SK-N-SH (cell line): Measurements from ENCODE around the gene RAD17. TPM values are rescaled to one million over a fixed set of nuclear protein-coding genes. Genes with fewer than 3 reads are reported as not detected.

Experiments
- CTCF ChIA-PET: fragments of 300-600, 350-600 bp; formaldehyde crosslinking; extraction: SDS; loops from one replicate; lab custom pipeline; 2021; lab: Yijun Ruan, JAX
- POLR2A ChIA-PET: fragments of 350-600 bp; sonication (Branson Sonifier 250); formaldehyde crosslinking; extraction: SDS; loops from one replicate; lab custom pipeline; 2020; ENCODE audit warnings: antibody characterized with exemption, inconsistent platforms; lab: Yijun Ruan, JAX
- DNase-seq: peaks from one replicate; pipeline ENCODE4 v3.0.0; 2012
- H2AFZ ChIP-seq: fragments of 200-600 bp; sonication (generic); 2 replicates; pipeline ENCODE4 v1.8.1; 2016; ENCODE audit warnings: antibody characterized with exemption, mild to moderate bottlenecking, low read depth
- H3F3A ChIP-seq: fragments of 200-600 bp; sonication (generic); replicated peaks from 2 replicates; pipeline ENCODE3; 2016; ENCODE audit warnings: antibody characterized with exemption, mild to moderate bottlenecking; ENCODE audit not compliant: insufficient read depth
- H3K27ac ChIP-seq, 2 experiments: fragments of 200-500 bp in 1 of 2; fragments of 200-600 bp in 1 of 2; sonication (Bioruptor generic) in 1 of 2; sonication (generic), shearing (Covaris generic) in 1 of 2; 2 replicates each; pipeline versions ENCODE4 v1.5.1 to v1.6.1; 2014 to 2016; ENCODE audit warnings: low read depth in 2 of 2, inconsistent platforms in 1 of 2, low read length in 1 of 2, mild to moderate bottlenecking in 1 of 2, mixed read lengths in 1 of 2
- H3K27me3 ChIP-seq: fragments of 200-600 bp; sonication (generic), shearing (Covaris generic); 2 replicates; pipeline ENCODE4 v1.6.1; 2016; ENCODE audit warnings: mixed run types; ENCODE audit not compliant: insufficient read depth
- H3K36me3 ChIP-seq, 2 experiments: fragments of 200-500 bp in 1 of 2; fragments of 200-600 bp in 1 of 2; sonication (Bioruptor generic) in 1 of 2; sonication (generic) in 1 of 2; replicated peaks in 1 of 2; 2 replicates each; pipeline versions ENCODE3 to v1.5.1; 2014 to 2016; ENCODE audit warnings: low read length in 1 of 2, mild to moderate bottlenecking in 1 of 2; ENCODE audit not compliant: insufficient read depth in 2 of 2, control insufficient read depth in 1 of 2
- H3K4me1 ChIP-seq, 2 experiments: fragments of 200-500 bp in 1 of 2; fragments of 200-600 bp in 1 of 2; sonication (Bioruptor generic) in 1 of 2; sonication (generic), shearing (Covaris generic) in 1 of 2; 2 replicates each; pipeline versions ENCODE4 v1.5.1 to v1.6.1; 2014 to 2016; ENCODE audit warnings: low read depth in 1 of 2, low read length in 1 of 2, mixed run types in 1 of 2; ENCODE audit not compliant: insufficient read depth in 2 of 2, control insufficient read depth in 1 of 2
- H3K4me2 ChIP-seq: fragments of 200-600 bp; sonication (generic), shearing (Covaris generic); 2 replicates; pipeline ENCODE4 v1.6.1; 2017; ENCODE audit warnings: mixed run types
- H3K4me3 ChIP-seq, 2 experiments: fragments of 200-500 bp in 1 of 2; fragments of 200-600 bp in 1 of 2; sonication (Bioruptor generic) in 1 of 2; sonication (generic), shearing (Covaris generic) in 1 of 2; 2 replicates each; pipeline versions ENCODE4 v1.5.1 to v1.8.1; 2014 to 2016; ENCODE audit warnings: low read depth in 2 of 2, inconsistent platforms in 1 of 2, low read length in 1 of 2, mild to moderate bottlenecking in 1 of 2, mixed read lengths in 1 of 2, moderate library complexity in 1 of 2
- H3K79me2 ChIP-seq: fragments of 200-600 bp; sonication (generic); 2 replicates; pipeline ENCODE4 v1.8.1; 2017; ENCODE audit warnings: mild to moderate bottlenecking; ENCODE audit not compliant: insufficient read depth
- H3K9ac ChIP-seq: fragments of 200-600 bp; sonication (generic); 2 replicates; pipeline ENCODE4 v1.6.1; 2017; ENCODE audit warnings: mixed run types
- H3K9me2 ChIP-seq: fragments of 200-600 bp; sonication (generic); 2 replicates; pipeline ENCODE4 v1.6.1; 2017; ENCODE audit warnings: mixed run types
- H3K9me3 ChIP-seq: fragments of 200-600 bp; sonication (generic); 2 replicates; pipeline ENCODE4 v1.6.1; 2017; ENCODE audit warnings: mixed run types, mild to moderate bottlenecking, moderate library complexity
- H4K20me1 ChIP-seq: fragments of 200-600 bp; sonication (generic); 2 replicates; pipeline ENCODE4 v1.6.1; 2017; ENCODE audit warnings: mild to moderate bottlenecking, mixed run types; ENCODE audit not compliant: insufficient read depth
- CHD2 ChIP-seq: fragments of 150-350 bp; IDR thresholded peaks from 2 replicates; pipeline ENCODE4 v1.6.1; 2018; ENCODE audit warnings: low read length; ENCODE audit not compliant: partially characterized antibody
- ELF1 ChIP-seq: IDR thresholded peaks from 2 replicates; pipeline ENCODE4 v1.4.0; 2012
- EZH2phosphoT487 ChIP-seq: fragments of 200-600 bp; sonication (generic); IDR thresholded peaks from 2 replicates; pipeline ENCODE4 v1.6.1; 2017; ENCODE audit warnings: low read depth, mixed run types, mild to moderate bottlenecking, antibody characterized with exemption, moderate library complexity, borderline replicate concordance
- FOXJ3 ChIP-seq: sonication (generic); formaldehyde crosslinking; IDR thresholded peaks from 2 replicates; pipeline ENCODE4 v1.5.1; 2020; ENCODE audit warnings: mild to moderate bottlenecking, missing genetic modification reagents
- GATA2 ChIP-seq: sonication (generic); formaldehyde crosslinking; IDR thresholded peaks from 2 replicates; pipeline ENCODE4 v1.5.0; 2020; ENCODE audit warnings: mild to moderate bottlenecking, missing genetic modification reagents
- JUND ChIP-seq: IDR thresholded peaks from 2 replicates; pipeline ENCODE4 v1.4.0; 2012
- MEF2A ChIP-seq: IDR thresholded peaks from 2 replicates; pipeline ENCODE4 v1.4.0; 2012; ENCODE audit warnings: low read depth, borderline replicate concordance
- NRF1 ChIP-seq: IDR thresholded peaks from 2 replicates; pipeline ENCODE4 v1.6.1; 2012; ENCODE audit warnings: low read depth, mild to moderate bottlenecking, low read length
- RAD21 ChIP-seq: IDR thresholded peaks from 2 replicates; pipeline ENCODE4 v1.6.1; 2012; ENCODE audit warnings: mild to moderate bottlenecking, low read length
- RCOR1 ChIP-seq: fragments of 150-350 bp; IDR thresholded peaks from 2 replicates; pipeline ENCODE4 v1.6.1; 2017; ENCODE audit warnings: antibody characterized with exemption, low read length
- TAF1 ChIP-seq: IDR thresholded peaks from 2 replicates; pipeline ENCODE4 v1.6.1; 2012; ENCODE audit warnings: low read depth, mild to moderate bottlenecking, low read length, moderate library complexity, borderline replicate concordance
- TCF12 ChIP-seq: IDR thresholded peaks from 2 replicates; pipeline ENCODE4 v1.4.0; 2012
- TEAD4 ChIP-seq: IDR thresholded peaks from 2 replicates; pipeline ENCODE4 v1.4.0; 2012; ENCODE audit warnings: mild to moderate bottlenecking, borderline replicate concordance; ENCODE audit not compliant: insufficient read depth
- WGBS: methylation state at CpG from one replicate; pipeline ENCODE4 v1.1.6; 2017; ENCODE audit warnings: low lambda C conversion rate; 5-methylcytosine and 5-hydroxymethylcytosine counted together
- polyA plus RNA-seq, 3 experiments: library from polyadenylated mRNA; depleted of rRNA; stranded (reverse); fragments of >200 nt; gene quantifications; 2 replicates each; pipeline ENCODE4 v1.2.3, GENCODE V29; 2012
- TF ChIP-seq, protein P1 (sequence below): fragments of 200-600 bp; sonication (generic); IDR thresholded peaks from 2 replicates; pipeline ENCODE4 v1.6.1; 2017; ENCODE audit warnings: antibody characterized with exemption, mild to moderate bottlenecking, moderate library complexity
- TF ChIP-seq, protein P2 (sequence below): fragments of 150-350 bp; IDR thresholded peaks from 2 replicates; pipeline ENCODE4 v1.6.1; 2016; ENCODE audit warnings: mild to moderate bottlenecking, low read depth, low read length
- TF ChIP-seq, protein P3 (sequence below): IDR thresholded peaks from 2 replicates; pipeline ENCODE4 v1.4.0; 2012; ENCODE audit warnings: low read depth
- TF ChIP-seq, protein P4 (sequence below): IDR thresholded peaks from 2 replicates; pipeline ENCODE4 v1.4.0; 2012; ENCODE audit warnings: low read depth, borderline replicate concordance
- TF ChIP-seq, protein P5 (sequence below): IDR thresholded peaks from 2 replicates; pipeline ENCODE4; 2012
- TF ChIP-seq, protein P6 (sequence below): IDR thresholded peaks from 2 replicates; pipeline ENCODE4 v1.4.0; 2012; ENCODE audit warnings: low read depth, borderline replicate concordance

RAD17 gene
- polyA plus RNA-seq, 1 of the 3 experiments (the other 2 are of a cell fraction): 16.9 TPM

DNA sequence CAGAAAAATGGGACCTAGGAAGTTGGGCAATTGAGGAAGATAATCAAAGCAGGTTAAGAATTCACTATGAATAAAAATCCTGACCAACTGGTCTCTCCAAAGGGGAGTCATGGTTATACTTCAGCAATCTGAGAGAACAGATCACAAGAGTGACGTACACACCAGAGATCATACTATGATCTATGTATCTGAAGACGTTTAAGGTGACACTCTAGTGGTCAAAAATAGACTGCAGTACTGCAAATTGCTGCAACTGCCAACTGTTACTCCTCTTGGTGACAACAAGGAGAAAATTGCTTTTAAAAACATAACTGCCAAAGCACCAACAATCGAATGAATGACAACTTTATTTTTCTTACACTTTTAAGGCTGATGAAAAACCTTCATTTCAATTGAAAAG is 5.2 kb upstream of the RAD17 start:
- WGBS: 68% methylated on average over 3 of the region's 3 CpGs
- Histone ChIP-seq H3K27ac (no peak overlapping the region), H2AFZ (no peak overlapping the region), H3K4me2 (no peak overlapping the region), H4K20me1 (peaks cover 15% of the 10 kb centered on the region; the same call in 1 of the 2 replicates), H3K4me1 (peaks cover 0 to 4% of the 10 kb centered on the region in 2 experiments; a peak in 2 of 4 replicates), H3K9me3 (no peaks in the 10 kb centered on the region), H3K9me2 (no peaks in the 10 kb centered on the region), H3K9ac (no peak overlapping the region), H3F3A (peaks cover 9% of the 10 kb centered on the region), H3K36me3 (peaks cover 25 to 31% of the 10 kb centered on the region in 2 experiments), H3K27me3 (no peaks in the 10 kb centered on the region), H3K79me2 (peaks cover 94% of the 10 kb centered on the region), H3K4me3 (no peak overlapping the region)
- POLR2A ChIA-PET: no interaction called here
- CTCF ChIA-PET: no interaction called here
- TF ChIP-seq NRF1: no peak
- TF ChIP-seq, protein P1, sequence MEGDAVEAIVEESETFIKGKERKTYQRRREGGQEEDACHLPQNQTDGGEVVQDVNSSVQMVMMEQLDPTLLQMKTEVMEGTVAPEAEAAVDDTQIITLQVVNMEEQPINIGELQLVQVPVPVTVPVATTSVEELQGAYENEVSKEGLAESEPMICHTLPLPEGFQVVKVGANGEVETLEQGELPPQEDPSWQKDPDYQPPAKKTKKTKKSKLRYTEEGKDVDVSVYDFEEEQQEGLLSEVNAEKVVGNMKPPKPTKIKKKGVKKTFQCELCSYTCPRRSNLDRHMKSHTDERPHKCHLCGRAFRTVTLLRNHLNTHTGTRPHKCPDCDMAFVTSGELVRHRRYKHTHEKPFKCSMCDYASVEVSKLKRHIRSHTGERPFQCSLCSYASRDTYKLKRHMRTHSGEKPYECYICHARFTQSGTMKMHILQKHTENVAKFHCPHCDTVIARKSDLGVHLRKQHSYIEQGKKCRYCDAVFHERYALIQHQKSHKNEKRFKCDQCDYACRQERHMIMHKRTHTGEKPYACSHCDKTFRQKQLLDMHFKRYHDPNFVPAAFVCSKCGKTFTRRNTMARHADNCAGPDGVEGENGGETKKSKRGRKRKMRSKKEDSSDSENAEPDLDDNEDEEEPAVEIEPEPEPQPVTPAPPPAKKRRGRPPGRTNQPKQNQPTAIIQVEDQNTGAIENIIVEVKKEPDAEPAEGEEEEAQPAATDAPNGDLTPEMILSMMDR: peak; percentile 59
- DNase-seq: peak; percentile 43

DNA sequence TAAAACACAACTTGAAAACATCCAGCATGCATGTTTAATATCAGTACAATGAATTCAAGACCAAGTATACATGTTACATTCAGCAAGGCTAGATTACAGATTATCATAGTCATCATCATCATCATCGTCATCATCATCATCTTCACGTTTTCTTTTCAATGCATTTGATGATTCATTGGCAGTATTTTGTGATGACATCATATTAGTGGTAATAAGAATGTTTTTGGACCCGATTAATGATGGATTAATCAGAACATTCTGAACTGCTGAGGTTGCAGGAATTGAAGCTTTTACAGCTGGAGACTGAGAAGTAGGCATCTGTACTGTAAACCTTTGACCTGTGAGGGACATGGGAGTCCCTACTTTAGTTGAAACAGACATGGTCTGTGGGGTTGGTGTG is 4.8 kb upstream of the RAD17 start:
- CTCF ChIA-PET: no interaction called here
- no peak for TF ChIP-seq JUND
- no peak for TF ChIP-seq MEF2A
- no peak for TF ChIP-seq TAF1
- TF ChIP-seq, protein P2, sequence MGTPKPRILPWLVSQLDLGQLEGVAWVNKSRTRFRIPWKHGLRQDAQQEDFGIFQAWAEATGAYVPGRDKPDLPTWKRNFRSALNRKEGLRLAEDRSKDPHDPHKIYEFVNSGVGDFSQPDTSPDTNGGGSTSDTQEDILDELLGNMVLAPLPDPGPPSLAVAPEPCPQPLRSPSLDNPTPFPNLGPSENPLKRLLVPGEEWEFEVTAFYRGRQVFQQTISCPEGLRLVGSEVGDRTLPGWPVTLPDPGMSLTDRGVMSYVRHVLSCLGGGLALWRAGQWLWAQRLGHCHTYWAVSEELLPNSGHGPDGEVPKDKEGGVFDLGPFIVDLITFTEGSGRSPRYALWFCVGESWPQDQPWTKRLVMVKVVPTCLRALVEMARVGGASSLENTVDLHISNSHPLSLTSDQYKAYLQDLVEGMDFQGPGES: no peak
- TF ChIP-seq RCOR1: no peak
- no peak for TF ChIP-seq ELF1
- TF ChIP-seq, protein P3, sequence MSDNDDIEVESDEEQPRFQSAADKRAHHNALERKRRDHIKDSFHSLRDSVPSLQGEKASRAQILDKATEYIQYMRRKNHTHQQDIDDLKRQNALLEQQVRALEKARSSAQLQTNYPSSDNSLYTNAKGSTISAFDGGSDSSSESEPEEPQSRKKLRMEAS: no peak
- TF ChIP-seq NRF1: no peak
- TF ChIP-seq RAD21: no peak
- no peak for TF ChIP-seq TCF12
- no peak for TF ChIP-seq GATA2
- no peak for TF ChIP-seq EZH2phosphoT487
- no peak for TF ChIP-seq FOXJ3
- TF ChIP-seq, protein P4, sequence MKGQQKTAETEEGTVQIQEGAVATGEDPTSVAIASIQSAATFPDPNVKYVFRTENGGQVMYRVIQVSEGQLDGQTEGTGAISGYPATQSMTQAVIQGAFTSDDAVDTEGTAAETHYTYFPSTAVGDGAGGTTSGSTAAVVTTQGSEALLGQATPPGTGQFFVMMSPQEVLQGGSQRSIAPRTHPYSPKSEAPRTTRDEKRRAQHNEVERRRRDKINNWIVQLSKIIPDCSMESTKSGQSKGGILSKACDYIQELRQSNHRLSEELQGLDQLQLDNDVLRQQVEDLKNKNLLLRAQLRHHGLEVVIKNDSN: no peak
- TF ChIP-seq CHD2: no peak
- TF ChIP-seq, protein P5, sequence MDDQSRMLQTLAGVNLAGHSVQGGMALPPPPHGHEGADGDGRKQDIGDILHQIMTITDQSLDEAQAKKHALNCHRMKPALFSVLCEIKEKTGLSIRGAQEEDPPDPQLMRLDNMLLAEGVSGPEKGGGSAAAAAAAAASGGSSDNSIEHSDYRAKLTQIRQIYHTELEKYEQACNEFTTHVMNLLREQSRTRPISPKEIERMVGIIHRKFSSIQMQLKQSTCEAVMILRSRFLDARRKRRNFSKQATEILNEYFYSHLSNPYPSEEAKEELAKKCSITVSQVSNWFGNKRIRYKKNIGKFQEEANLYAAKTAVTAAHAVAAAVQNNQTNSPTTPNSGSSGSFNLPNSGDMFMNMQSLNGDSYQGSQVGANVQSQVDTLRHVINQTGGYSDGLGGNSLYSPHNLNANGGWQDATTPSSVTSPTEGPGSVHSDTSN: no peak
- TF ChIP-seq, protein P1: no peak
- TF ChIP-seq TEAD4: no peak
- TF ChIP-seq, protein P6, sequence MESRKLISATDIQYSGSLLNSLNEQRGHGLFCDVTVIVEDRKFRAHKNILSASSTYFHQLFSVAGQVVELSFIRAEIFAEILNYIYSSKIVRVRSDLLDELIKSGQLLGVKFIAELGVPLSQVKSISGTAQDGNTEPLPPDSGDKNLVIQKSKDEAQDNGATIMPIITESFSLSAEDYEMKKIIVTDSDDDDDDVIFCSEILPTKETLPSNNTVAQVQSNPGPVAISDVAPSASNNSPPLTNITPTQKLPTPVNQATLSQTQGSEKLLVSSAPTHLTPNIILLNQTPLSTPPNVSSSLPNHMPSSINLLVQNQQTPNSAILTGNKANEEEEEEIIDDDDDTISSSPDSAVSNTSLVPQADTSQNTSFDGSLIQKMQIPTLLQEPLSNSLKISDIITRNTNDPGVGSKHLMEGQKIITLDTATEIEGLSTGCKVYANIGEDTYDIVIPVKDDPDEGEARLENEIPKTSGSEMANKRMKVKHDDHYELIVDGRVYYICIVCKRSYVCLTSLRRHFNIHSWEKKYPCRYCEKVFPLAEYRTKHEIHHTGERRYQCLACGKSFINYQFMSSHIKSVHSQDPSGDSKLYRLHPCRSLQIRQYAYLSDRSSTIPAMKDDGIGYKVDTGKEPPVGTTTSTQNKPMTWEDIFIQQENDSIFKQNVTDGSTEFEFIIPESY: no peak

More for the DNA sequence above, 4.8 kb upstream of the RAD17 start:
- WGBS: 54% methylated on average over 3 of the region's 3 CpGs
- no peak overlapping the region for H3K4me3 ChIP-seq
- POLR2A ChIA-PET: no interaction called here
- H4K20me1 ChIP-seq: peaks cover 15% of the 10 kb centered on the region; the same call in 1 of the 2 replicates
- H2AFZ ChIP-seq: no peak overlapping the region
- H3K4me1 ChIP-seq: peaks cover 0 to 4% of the 10 kb centered on the region in 2 experiments; a peak in 2 of 4 replicates
- H3K36me3 ChIP-seq: peaks cover 25 to 31% of the 10 kb centered on the region in 2 experiments
- no peak overlapping the region for H3K9ac ChIP-seq
- peaks cover 94% of the 10 kb centered on the region for H3K79me2 ChIP-seq
- H3K4me2 ChIP-seq: no peak overlapping the region
- no peaks in the 10 kb centered on the region for H3K9me3 ChIP-seq
- no peaks in the 10 kb centered on the region for H3K27me3 ChIP-seq
- no peaks in the 10 kb centered on the region for H3K9me2 ChIP-seq
- peaks cover 5% of the 10 kb centered on the region for H3F3A ChIP-seq
- no peak overlapping the region for H3K27ac ChIP-seq
- DNase-seq: no peak
